ENCODE measurements around the gene ZNF638. TPM values are rescaled to one million over a fixed set of nuclear protein-coding genes. Genes with fewer than 3 reads are reported as not detected.

ZNF638 gene
- total and polyA plus RNA-seq, 9 of the 15 experiments (the other 6 are each of a cell fraction or from before 2014, with no cell fraction given), result 53.3 to 165 (median 98.8) TPM

GRCh38 chr2:71298914-71299313 is 32.7 kb upstream of the ZNF638 start:
- Histone ChIP-seq H3K27me3 (ENCODE audit: control insufficient read depth in 2 of 2, insufficient read depth in 2 of 2, low read length in 2 of 2) (peaks cover 7 to 12% of the 10 kb centered on the region in 2 experiments; a peak in 4 of 5 replicates), H4K20me1 (replicated peaks; ENCODE audit: control insufficient read depth, insufficient read depth, low read length) (no peaks in the 10 kb centered on the region), H3K79me2 (ENCODE audit: control insufficient read depth, insufficient read depth, low read length) (no peaks in the 10 kb centered on the region), H2AFZ (ENCODE audit: low read depth, low read length) (no peak overlapping the region), H3K9me1 (ENCODE audit: control insufficient read depth, insufficient read depth, low read length) (no peaks in the 10 kb centered on the region), H3K36me3 (ENCODE audit: control insufficient read depth, insufficient read depth, low read length) (no peaks in the 10 kb centered on the region), H3K4me3 (no peak overlapping the region), H3K27ac (ENCODE audit: extremely low read depth, low read depth, low read length) (no peak overlapping the region), H3K9ac (ENCODE audit: insufficient read depth in 1 of 2, low read depth in 2 of 2, low read length in 2 of 2) (no peak overlapping the region), H3K4me1 (replicated peaks in 1 of 2; ENCODE audit: control insufficient read depth in 2 of 2, insufficient read depth in 2 of 2, low read length in 2 of 2) (no peaks in the 10 kb centered on the region), H3K4me2 (ENCODE audit: insufficient read depth, low read length) (no peak overlapping the region), H3K9me3 (replicated peaks; ENCODE audit: control insufficient read depth, insufficient read depth, low read depth, low read length) (no peaks in the 10 kb centered on the region; the same call in 1 of the 2 replicates)
- 38% methylated on average over 2 of the region's 2 CpGs for WGBS (ENCODE audit: insufficient coverage, low coverage, missing lambda C conversion rate)
- CTCF ChIA-PET (ENCODE audit: low intra/inter-chr PET ratio), result interaction anchor here (0.7 to 4.8 kb wide), 3 partner anchors 189 to 216 kb away, joined by 3 to 71 read pairs (median 5); no protein-coding TSS in a partner anchor
- no TSS peak for BruUV-seq (replicated peaks)
- ATAC-seq (no peak), DNase-seq (ENCODE audit: extremely low read depth in 1 of 4, low spot score in 3 of 4) (no peak), FAIRE-seq (no peak)
- in situ Hi-C loops (cut with MboI) (no loop called here), intact Hi-C loops (cut with micrococcal nuclease) (loop anchor here (1.0 to 5.0 kb wide), 2 partner anchors 142 to 211 kb away; no protein-coding TSS in a partner anchor)
- POLR2A ChIA-PET, result interaction anchor here (0.6 to 1.3 kb wide), 3 partner anchors 11 to 211 kb away, joined by 3 to 4 read pairs (median 4); no protein-coding TSS in a partner anchor
- no peak for TF ChIP-seq ZNF316 (IDR thresholded peaks at IDR 0.05)
- TF ChIP-seq THRB (CRISPR knock-in tag; conservative IDR thresholded peaks at IDR 0.05), result no peak
- peak; percentile 13; the same call in 1 of the 2 replicates for TF ChIP-seq ZNF121 (CRISPR knock-in tag; conservative IDR thresholded peaks at IDR 0.05)
- no peak for TF ChIP-seq CTCFL (IDR thresholded peaks at IDR 0.05; ENCODE audit: borderline replicate concordance, insufficient read depth, low read depth, low read length, poor library complexity, severe bottlenecking)
- TF ChIP-seq NFATC3 (IDR thresholded peaks at IDR 0.05), result no peak

Data from K562 (cell line).